Measurements from ENCODE around the gene RTL10. TPM values are rescaled to one million over a fixed set of nuclear protein-coding genes. Genes with fewer than 3 reads are reported as not detected.
"Not testable (repeated sequence)": the region's sequence is repeated elsewhere in the genome, so short reads cannot be mapped to it uniquely, and the experiment has no call there.

Gene RTL10
- total RNA-seq, 2 donors from 2014 or later, result 15.7 to 41.9 TPM

- H3K9me3 ChIP-seq, result no peaks in the 10 kb centered on the region
- intact Hi-C loops (cut with DNase I), result no loop called here
- TF ChIP-seq POLR2AphosphoS5 (IDR thresholded peaks at IDR 0.05) (no peak), POLR2A (IDR thresholded peaks at IDR 0.05) (no peak), CTCF (IDR thresholded peaks at IDR 0.05) (no peak)
- H3K4me3 ChIP-seq, result no peak overlapping the region
- no peaks in the 10 kb centered on the region for H3K27me3 ChIP-seq (replicated peaks; ENCODE audit: insufficient read depth)
- no peak overlapping the region for H3K27ac ChIP-seq
- no peaks in the 10 kb centered on the region for H3K36me3 ChIP-seq
- no peak for DNase-seq (ENCODE audit: low spot score)
- peaks cover under 1% of the 10 kb centered on the region for H3K4me1 ChIP-seq (replicated peaks)
- 83% methylated on average over 26 of the region's 26 CpGs for WGBS
Observed at GRCh38 chr22:19884954-19885751, 30.5 kb upstream of the RTL10 start.

GRCh38 chr22:19884161-19884953, 29.7 kb upstream of the RTL10 start:
- Histone ChIP-seq H3K36me3 (no peaks in the 10 kb centered on the region), H3K4me3 (no peak overlapping the region), H3K27me3 (replicated peaks; ENCODE audit: insufficient read depth) (no peaks in the 10 kb centered on the region), H3K27ac (no peak overlapping the region), H3K4me1 (replicated peaks) (peaks cover 7% of the 10 kb centered on the region), H3K9me3 (no peaks in the 10 kb centered on the region)
- WGBS, result 90% methylated on average over 15 of the region's 15 CpGs
- DNase-seq (ENCODE audit: low spot score), result no peak
- intact Hi-C loops (cut with DNase I), result no loop called here
- TF ChIP-seq CTCF (IDR thresholded peaks at IDR 0.05) (no peak), POLR2AphosphoS5 (IDR thresholded peaks at IDR 0.05) (no peak), POLR2A (IDR thresholded peaks at IDR 0.05) (no peak)

GRCh38 chr22:19883446-19883845, 28.8 kb upstream of the RTL10 start:
- H3K4me1 ChIP-seq (replicated peaks), result peaks cover 11% of the 10 kb centered on the region
- H3K9me3 ChIP-seq; DNase-seq (ENCODE audit: low spot score); H3K36me3 ChIP-seq; intact Hi-C loops (cut with DNase I); H3K27me3 ChIP-seq (replicated peaks; ENCODE audit: insufficient read depth); H3K27ac ChIP-seq; H3K4me3 ChIP-seq: not testable (repeated sequence)
- WGBS, result 94% methylated on average over 8 of the region's 8 CpGs

GRCh38 chr22:19882446-19883381, 28.0 kb upstream of the RTL10 start:
- no peak for DNase-seq (ENCODE audit: low spot score)
- H3K4me1 ChIP-seq (replicated peaks), result peaks cover 17% of the 10 kb centered on the region
- H3K4me3 ChIP-seq, result no peak overlapping the region
- 90% methylated on average over 26 of the region's 26 CpGs for WGBS
- no peaks in the 10 kb centered on the region for H3K9me3 ChIP-seq
- no peaks in the 10 kb centered on the region for H3K27me3 ChIP-seq (replicated peaks; ENCODE audit: insufficient read depth)
- no peak overlapping the region for H3K27ac ChIP-seq
- TF ChIP-seq POLR2AphosphoS5 (IDR thresholded peaks at IDR 0.05), result no peak
- no peak for TF ChIP-seq POLR2A (IDR thresholded peaks at IDR 0.05)
- no peak for TF ChIP-seq CTCF (IDR thresholded peaks at IDR 0.05)
- no peaks in the 10 kb centered on the region for H3K36me3 ChIP-seq
- intact Hi-C loops (cut with DNase I), result no loop called here
